ENCODE results near the gene SIK3. TPM values are rescaled to one million over a fixed set of nuclear protein-coding genes. Genes with fewer than 3 reads are reported as not detected.

The SIK3 gene
- polyA plus RNA-seq, 3 donors from 2014 or later = 3.7 to 26.2 (median 16.5) TPM

GRCh38 chr11:117081908-117082307 lies 16.3 kb downstream of the SIK3 start:
- Mint-ChIP-seq H3K4me1 (peaks cover 58 to 78% of the 10 kb centered on the region in 2 donors), H3K36me3 (peaks cover 0 to 3% (median 0%) of the 10 kb centered on the region in 3 donors), H3K9me3 (no peaks in the 10 kb centered on the region), H3K4me3 (no peak overlapping the region), H3K27ac (peak overlapping the region in 2 of 6 donors; percentile 0 to 45), H3K27me3 (ENCODE audit: low read depth in 3 of 3) (peaks cover 3 to 8% (median 4%) of the 10 kb centered on the region in 3 donors)
- no peak for DNase-seq

GRCh38 chr11:117080370-117080769 lies 17.9 kb downstream of the SIK3 start:
- no peak overlapping the region for H3K4me3 Mint-ChIP-seq
- peaks cover 61 to 81% of the 10 kb centered on the region in 2 donors for H3K4me1 Mint-ChIP-seq
- no peak overlapping the region for H3K27ac Mint-ChIP-seq
- no peak for DNase-seq
- no peaks in the 10 kb centered on the region for H3K9me3 Mint-ChIP-seq
- peaks cover 2 to 4% (median 3%) of the 10 kb centered on the region in 3 donors for H3K27me3 Mint-ChIP-seq (ENCODE audit: low read depth in 3 of 3)
- peaks cover 0 to 3% (median 0%) of the 10 kb centered on the region in 3 donors for H3K36me3 Mint-ChIP-seq

GRCh38 chr11:117076941-117077691 lies 21.1 kb downstream of the SIK3 start:
- Mint-ChIP-seq H3K4me3 (peak overlapping the region in 1 of 5 donors; percentile 14), H3K27me3 (ENCODE audit: low read depth in 3 of 3) (peaks cover 2 to 5% (median 3%) of the 10 kb centered on the region in 3 donors), H3K36me3 (no peaks in the 10 kb centered on the region), H3K27ac (peak overlapping the region in 2 of 6 donors; percentile 15 to 16), H3K9me3 (no peaks in the 10 kb centered on the region), H3K4me1 (peaks cover 62 to 84% of the 10 kb centered on the region in 2 donors)
- no peak for DNase-seq

GRCh38 chr11:117075186-117075585 lies 23.0 kb downstream of the SIK3 start:
- H3K36me3 Mint-ChIP-seq = no peaks in the 10 kb centered on the region
- no peaks in the 10 kb centered on the region for H3K9me3 Mint-ChIP-seq
- peak overlapping the region in 3 of 6 donors; percentile 5 to 25 (median 13) for H3K27ac Mint-ChIP-seq

GRCh38 chr11:117074119-117074518 lies 24.1 kb downstream of the SIK3 start:
- no peaks in the 10 kb centered on the region for H3K36me3 Mint-ChIP-seq
- H3K9me3 Mint-ChIP-seq = no peaks in the 10 kb centered on the region
- H3K4me3 Mint-ChIP-seq = peak overlapping the region in 1 of 5 donors; percentile 18
- no peak for DNase-seq
- peaks cover 65 to 85% of the 10 kb centered on the region in 2 donors for H3K4me1 Mint-ChIP-seq
- peaks cover 0 to 6% (median 5%) of the 10 kb centered on the region in 3 donors for H3K27me3 Mint-ChIP-seq (ENCODE audit: low read depth in 3 of 3)
- H3K27ac Mint-ChIP-seq = peak overlapping the region in 5 of 6 donors; percentile 4 to 72 (median 46)

More at GRCh38 chr11:117075186-117075585, 23.0 kb downstream of the SIK3 start:
- Mint-ChIP-seq H3K4me1 (peaks cover 58 to 79% of the 10 kb centered on the region in 2 donors), H3K4me3 (peak overlapping the region in 2 of 5 donors; percentile 2 to 3), H3K27me3 (ENCODE audit: low read depth in 3 of 3) (peaks cover 0 to 6% (median 5%) of the 10 kb centered on the region in 3 donors)
- no peak for DNase-seq

GRCh38 chr11:117073539-117073938 lies 24.7 kb downstream of the SIK3 start:
- peak overlapping the region in 5 of 6 donors; percentile 4 to 72 (median 46) for H3K27ac Mint-ChIP-seq
- no peaks in the 10 kb centered on the region for H3K36me3 Mint-ChIP-seq
- peak overlapping the region in 1 of 5 donors; percentile 3 for H3K4me3 Mint-ChIP-seq
- DNase-seq = no peak
- H3K4me1 Mint-ChIP-seq = peaks cover 64 to 85% of the 10 kb centered on the region in 2 donors
- H3K9me3 Mint-ChIP-seq = no peaks in the 10 kb centered on the region
- H3K27me3 Mint-ChIP-seq (ENCODE audit: low read depth in 3 of 3) = peaks cover 2 to 6% (median 2%) of the 10 kb centered on the region in 3 donors

- peaks cover 64 to 84% of the 10 kb centered on the region in 2 donors for H3K4me1 Mint-ChIP-seq
- H3K9me3 Mint-ChIP-seq = no peaks in the 10 kb centered on the region
- H3K4me3 Mint-ChIP-seq = no peak overlapping the region
- no peaks in the 10 kb centered on the region for H3K36me3 Mint-ChIP-seq
- H3K27me3 Mint-ChIP-seq (ENCODE audit: low read depth in 3 of 3) = peaks cover 2 to 5% (median 4%) of the 10 kb centered on the region in 3 donors
- H3K27ac Mint-ChIP-seq = peak overlapping the region in 3 of 6 donors; percentile 21 to 72 (median 58)
- DNase-seq = peak in 1 of 3 donors; percentile 32
Observed at GRCh38 chr11:117072517-117073461, 25.4 kb downstream of the SIK3 start.

GRCh38 chr11:117071344-117071787 lies 26.9 kb downstream of the SIK3 start:
- no peak for DNase-seq
- no peaks in the 10 kb centered on the region for H3K9me3 Mint-ChIP-seq
- H3K36me3 Mint-ChIP-seq = no peaks in the 10 kb centered on the region
- peak overlapping the region in 1 of 5 donors; percentile 50 for H3K4me3 Mint-ChIP-seq
- peaks cover 3 to 5% (median 4%) of the 10 kb centered on the region in 3 donors for H3K27me3 Mint-ChIP-seq (ENCODE audit: low read depth in 3 of 3)
- peak overlapping the region in 2 of 6 donors; percentile 23 to 68 for H3K27ac Mint-ChIP-seq
- H3K4me1 Mint-ChIP-seq = peaks cover 60 to 81% of the 10 kb centered on the region in 2 donors

- peaks cover 55 to 69% of the 10 kb centered on the region in 2 donors for H3K4me1 Mint-ChIP-seq
- H3K9me3 Mint-ChIP-seq = no peaks in the 10 kb centered on the region
- peaks cover 3 to 7% (median 4%) of the 10 kb centered on the region in 3 donors for H3K27me3 Mint-ChIP-seq (ENCODE audit: low read depth in 3 of 3)
- no peak for DNase-seq
- H3K4me3 Mint-ChIP-seq = no peak overlapping the region
- no peaks in the 10 kb centered on the region for H3K36me3 Mint-ChIP-seq
- H3K27ac Mint-ChIP-seq = peak overlapping the region in 2 of 6 donors; percentile 6 to 42
Observed at GRCh38 chr11:117070016-117070415, 28.2 kb downstream of the SIK3 start.

GRCh38 chr11:117068303-117068860 lies 29.8 kb downstream of the SIK3 start:
- peak overlapping the region in 2 of 6 donors; percentile 7 to 35 for H3K27ac Mint-ChIP-seq
- H3K9me3 Mint-ChIP-seq = no peaks in the 10 kb centered on the region
- H3K4me1 Mint-ChIP-seq = peaks cover 58 to 69% of the 10 kb centered on the region in 2 donors
- H3K27me3 Mint-ChIP-seq (ENCODE audit: low read depth in 3 of 3) = peaks cover 4 to 7% (median 7%) of the 10 kb centered on the region in 3 donors
- H3K4me3 Mint-ChIP-seq = no peak overlapping the region
- no peaks in the 10 kb centered on the region for H3K36me3 Mint-ChIP-seq
- no peak for DNase-seq

GRCh38 chr11:117066959-117067358 lies 31.3 kb downstream of the SIK3 start:
- Mint-ChIP-seq H3K4me1 (peaks cover 59 to 71% of the 10 kb centered on the region in 2 donors), H3K4me3 (no peak overlapping the region), H3K36me3 (no peaks in the 10 kb centered on the region), H3K27me3 (ENCODE audit: low read depth in 3 of 3) (peaks cover 4 to 7% (median 6%) of the 10 kb centered on the region in 3 donors), H3K27ac (peak overlapping the region in 1 of 6 donors; percentile 23), H3K9me3 (no peaks in the 10 kb centered on the region)
- no peak for DNase-seq

- Mint-ChIP-seq H3K36me3 (no peaks in the 10 kb centered on the region), H3K4me3 (peak overlapping the region in 1 of 5 donors; percentile 77), H3K27me3 (ENCODE audit: low read depth in 3 of 3) (peaks cover 0 to 10% (median 7%) of the 10 kb centered on the region in 3 donors), H3K4me1 (peaks cover 61 to 78% of the 10 kb centered on the region in 2 donors), H3K9me3 (no peaks in the 10 kb centered on the region), H3K27ac (peak overlapping the region in 4 of 6 donors; percentile 18 to 65 (median 56))
- DNase-seq = no peak
Observed at GRCh38 chr11:117064275-117064674, 34.0 kb downstream of the SIK3 start.

- Mint-ChIP-seq H3K4me1 (peaks cover 64 to 81% of the 10 kb centered on the region in 2 donors), H3K27ac (peak overlapping the region in 2 of 6 donors; percentile 23 to 63), H3K27me3 (ENCODE audit: low read depth in 3 of 3) (peaks cover 0 to 10% (median 2%) of the 10 kb centered on the region in 3 donors), H3K36me3 (no peaks in the 10 kb centered on the region), H3K9me3 (no peaks in the 10 kb centered on the region), H3K4me3 (peak overlapping the region in 1 of 5 donors; percentile 77)
- no peak for DNase-seq
Observed at GRCh38 chr11:117062498-117062897, 35.7 kb downstream of the SIK3 start.

Data from immature natural killer cell (primary cell).